Adrenal gland (tissue), 5 donors: ENCODE results near the gene NRXN3.

Experiments
- CTCF ChIP-seq, 6 experiments: fragments of 450-650 bp in 4 of 6; fragments of 200-600 bp in 2 of 6; sonication (generic) in 1 of 6; IDR thresholded peaks; 1 replicate in 5 of 6; 2 replicates in 1 of 6; pipeline versions ENCODE4 v1.5.1 to v1.8.0; 2016 to 2021; ENCODE audit warnings: antibody characterized with exemption in 6 of 6, mild to moderate bottlenecking in 2 of 6, moderate library complexity in 1 of 6
- POLR2A ChIP-seq, 2 donors: fragments of 450-650 bp; IDR thresholded peaks; one replicate each; pipeline ENCODE4 v1.6.1; 2017; ENCODE audit warnings: antibody characterized with exemption in 2 of 2, mild to moderate bottlenecking in 2 of 2, moderate library complexity in 1 of 2
- donor health status: DM: no; HTN: no; CAD: no.

GRCh38 chr14:78835909-78836308, 665.7 kb downstream of the NRXN3 start:
- TF ChIP-seq POLR2A (IDR thresholded peaks at IDR 0.05) (no peak), CTCF (IDR thresholded peaks at IDR 0.05) (no peak)
